Measurements from ENCODE around the gene RAD51. TPM values are rescaled to one million over a fixed set of nuclear protein-coding genes. Genes with fewer than 3 reads are reported as not detected.

The RAD51 gene
- total and polyA plus RNA-seq, 2 of the 8 experiments (the other 6 are each of a cell fraction or from before 2014, with no cell fraction given), result 32.2 to 42.4 TPM

GRCh38 chr15:40744815-40745152 lies 49.8 kb downstream of the RAD51 start:
- H2AFZ ChIP-seq (ENCODE audit: low read length), result no peak overlapping the region
- no peak overlapping the region for H2BK15ac ChIP-seq (ENCODE audit: low read length)
- no peak overlapping the region for H2BK20ac ChIP-seq (ENCODE audit: low read length)
- no peak overlapping the region for H3K56ac ChIP-seq (replicated peaks; ENCODE audit: insufficient read length, low read depth, low read length)
- H4K5ac ChIP-seq (ENCODE audit: insufficient read length, low read depth, low read length), result no peak overlapping the region
- H3K14ac ChIP-seq (ENCODE audit: insufficient read length), result no peak overlapping the region
- no peak overlapping the region for H3K4ac ChIP-seq (replicated peaks; ENCODE audit: insufficient read length, low read depth, low read length)
- H4K20me1 ChIP-seq (replicated peaks in 1 of 2; ENCODE audit: control insufficient read depth in 1 of 2, insufficient read depth in 2 of 2, low read length in 2 of 2), result no peaks in the 10 kb centered on the region
- H2BK5ac ChIP-seq (ENCODE audit: low read depth, low read length), result no peak overlapping the region
- H4K8ac ChIP-seq (ENCODE audit: extremely low read depth, insufficient read depth, low read length), result no peak overlapping the region
- H2AK5ac ChIP-seq (ENCODE audit: low read depth, low read length), result no peak overlapping the region
- H3K27me3 ChIP-seq (replicated peaks in 1 of 4; ENCODE audit: control insufficient read depth in 3 of 4, extremely low read depth in 1 of 4, insufficient read depth in 3 of 4, low read length in 3 of 4), result no peaks in the 10 kb centered on the region
- DNase-seq (ENCODE audit: low read depth in 1 of 2, low spot score in 2 of 2) (no peak), FAIRE-seq (no peak)
- WGBS, 2 experiments (ENCODE audit: extremely low coverage in 1 of 2, insufficient coverage in 1 of 2, insufficient read length in 1 of 2, insufficient replicate concordance in 2 of 2, low coverage in 1 of 2, low lambda C conversion rate in 2 of 2, missing lambda C conversion rate in 1 of 2), result 91% methylated on average over 5 of the region's 5 CpGs; no CpG with 5 or more reads in 1 of the 2 experiments
- H4K91ac ChIP-seq (replicated peaks; ENCODE audit: insufficient read length, low read length), result no peak overlapping the region
- H3K9ac ChIP-seq (replicated peaks in 1 of 4; ENCODE audit: extremely low read depth in 1 of 4, low read depth in 3 of 4, low read length in 3 of 4), result no peak overlapping the region; a peak in 1 of 7 replicates
- CTCF ChIA-PET (ENCODE audit: partially characterized antibody), result interaction anchor here (0.6 to 6.8 kb wide), 26 partner anchors 9 to 237 kb away, joined by 3 to 70 read pairs (median 4); partner anchors contain the start of genes C15orf62, CCDC32, GCHFR and RAD51
- peaks cover 3 to 10% (median 5%) of the 10 kb centered on the region in 4 experiments for H3K4me1 ChIP-seq (replicated peaks in 1 of 4; ENCODE audit: control insufficient read depth in 3 of 4, insufficient read depth in 4 of 4, low read length in 3 of 4)
- no peak overlapping the region for H2BK120ac ChIP-seq (replicated peaks; ENCODE audit: low read depth, low read length)
- H3K9me3 ChIP-seq (ENCODE audit: insufficient read depth in 2 of 2, low read depth in 1 of 2, low read length in 1 of 2), result no peaks in the 10 kb centered on the region
- H3K79me2 ChIP-seq (ENCODE audit: control insufficient read depth in 1 of 2, insufficient read depth in 2 of 2, low read length in 2 of 2), result no peaks in the 10 kb centered on the region
- H3K36me3 ChIP-seq (ENCODE audit: control insufficient read depth in 2 of 4, insufficient read depth in 4 of 4, low read length in 3 of 4), result peaks cover 0 to 3% (median 3%) of the 10 kb centered on the region in 4 experiments; a peak in 3 of 8 replicates
- H2BK12ac ChIP-seq (ENCODE audit: low read depth, low read length), result no peak overlapping the region
- no peaks in the 10 kb centered on the region for H3K23me2 ChIP-seq (ENCODE audit: low read depth, low read length)
- H3K18ac ChIP-seq (ENCODE audit: extremely low read depth, low read length), result no peak overlapping the region
- POLR2A ChIA-PET (ENCODE audit: partially characterized antibody), result interaction anchor here (0.6 to 2.7 kb wide), 5 partner anchors 19 to 146 kb away, joined by 3 to 9 read pairs (median 3); partner anchors contain the start of genes GCHFR and SPINT1
- no peak overlapping the region for H3K4me2 ChIP-seq (ENCODE audit: insufficient read depth in 1 of 2, low read depth in 2 of 2, low read length in 2 of 2)
- no peak overlapping the region for H3K27ac ChIP-seq (ENCODE audit: low read depth, low read length)
- no peak overlapping the region for H3K4me3 ChIP-seq (ENCODE audit: extremely low read depth in 1 of 4, insufficient read depth in 2 of 4, low read depth in 3 of 4, low read length in 4 of 4)
- H3K79me1 ChIP-seq (ENCODE audit: low read depth, low read length), result no peaks in the 10 kb centered on the region
- no peak overlapping the region for H3K23ac ChIP-seq (ENCODE audit: insufficient read length)
- no peak for TF ChIP-seq NRF1 (IDR thresholded peaks at IDR 0.05; ENCODE audit: low read depth, low read length)
- no peak for TF ChIP-seq CEBPB (IDR thresholded peaks at IDR 0.05; ENCODE audit: low read depth, low read length)
- no peak for TF ChIP-seq CTCF (IDR thresholded peaks at IDR 0.05; ENCODE audit: control extremely low read depth in 1 of 3, insufficient read depth in 1 of 3, low read depth in 1 of 3, low read length in 3 of 3)
- TF ChIP-seq ATF3 (IDR thresholded peaks at IDR 0.05; ENCODE audit: insufficient read depth, low read depth, low read length), result no peak
- TF ChIP-seq E2F6 (IDR thresholded peaks at IDR 0.05), result no peak
- no peak for TF ChIP-seq SUZ12 (IDR thresholded peaks at IDR 0.05; ENCODE audit: low read length)
- TF ChIP-seq YY1 (IDR thresholded peaks at IDR 0.05; ENCODE audit: low read depth, low read length), result no peak
- TF ChIP-seq EZH2 (IDR thresholded peaks at IDR 0.05; ENCODE audit: low read depth, low read length, severe bottlenecking), result no peak
- no peak for TF ChIP-seq KDM1A (IDR thresholded peaks at IDR 0.05; ENCODE audit: borderline replicate concordance, low read length)
- TF ChIP-seq NANOG (IDR thresholded peaks at IDR 0.05; ENCODE audit: insufficient read depth, low read depth, low read length, poor library complexity, severe bottlenecking), result no peak
